ENCODE results near the gene SLC12A7. TPM values are rescaled to one million over a fixed set of nuclear protein-coding genes. Genes with fewer than 3 reads are reported as not detected.

The SLC12A7 gene
- total and polyA plus RNA-seq, 2 of the 13 experiments (the other 11 are each of a cell fraction or from before 2014, with no cell fraction given) = 14.0 to 18.5 TPM

DNA sequence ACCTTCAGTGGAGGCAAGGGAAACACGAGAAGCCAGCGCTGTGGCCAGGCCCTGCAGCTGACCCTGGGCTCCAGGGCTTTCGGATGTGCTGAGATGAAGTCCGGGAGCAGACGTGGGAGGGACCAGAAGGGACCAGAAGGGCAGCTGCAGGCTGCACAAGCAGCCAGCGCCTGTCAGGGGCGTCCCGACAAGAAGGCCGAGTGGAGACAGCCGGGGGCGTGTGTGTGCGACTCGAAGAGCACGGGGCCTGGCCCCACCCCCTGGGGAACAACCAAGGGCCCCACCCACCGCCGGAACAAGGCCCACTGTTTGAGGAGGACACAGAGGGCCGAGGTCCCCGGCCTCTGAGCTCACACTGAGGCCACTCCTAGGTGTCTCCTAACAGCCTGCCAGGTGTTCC is 31.4 kb downstream of the SLC12A7 start:
- Histone ChIP-seq H3K4me1 (ENCODE audit: insufficient read depth, low read length) (no peaks in the 10 kb centered on the region), H4K20me1 (ENCODE audit: insufficient read depth, low read length) (no peaks in the 10 kb centered on the region), H3K9me3 (ENCODE audit: low read length) (no peaks in the 10 kb centered on the region), H2AFZ (ENCODE audit: low read length) (no peak overlapping the region), H3K4me2 (ENCODE audit: low read depth, low read length) (no peak overlapping the region), H3K4me3 (replicated peaks in 1 of 3; ENCODE audit: insufficient read depth in 1 of 3, low read depth in 2 of 3, low read length in 3 of 3) (no peak overlapping the region), H3K36me3 (replicated peaks in 1 of 2; ENCODE audit: control insufficient read depth in 1 of 2, insufficient read depth in 2 of 2, low read length in 2 of 2) (peaks cover 23 to 67% of the 10 kb centered on the region in 2 experiments; a peak in 4 of 5 replicates), H3K79me2 (ENCODE audit: insufficient read depth, low read length) (no peaks in the 10 kb centered on the region), H3K27ac (ENCODE audit: extremely low read length, insufficient read depth, low read length) (no peak overlapping the region), H3K27me3 (ENCODE audit: control insufficient read depth in 1 of 2, insufficient read depth in 2 of 2, low read length in 2 of 2) (no peaks in the 10 kb centered on the region), H3K9ac (ENCODE audit: insufficient read depth, low read depth, low read length) (no peak overlapping the region)
- in situ Hi-C loops (cut with HindIII; ENCODE audit: extremely low pct_ligation_motif_present, low pct_unique_long_range_greater_than_20kb) (no loop called here), intact Hi-C loops (cut with micrococcal nuclease; ENCODE audit: unreplicated experiment) (no loop called here)
- BruUV-seq (replicated peaks) = no TSS peak
- FAIRE-seq = no peak
- POLR2A ChIA-PET = interaction anchor here (0.9 to 1.9 kb wide), 2 partner anchors 26 to 28 kb away, joined by 3 to 4 read pairs; no protein-coding TSS in a partner anchor
- CTCF ChIA-PET (ENCODE audit: low intra/inter-chr PET ratio, low total read pairs) = no interaction called here
- TF ChIP-seq AGO2 (optimal IDR thresholded peaks at IDR 0.05; ENCODE audit: low read depth, low read length) (peak; percentile 7), NFYC (CRISPR knock-in tag; IDR thresholded peaks at IDR 0.05) (no peak)
- no peak for DNase-seq (ENCODE audit: low spot score)
- no peak for ATAC-seq
- WGBS (ENCODE audit: low lambda C conversion rate) = 95% methylated on average over 14 of the region's 18 CpGs

DNA sequence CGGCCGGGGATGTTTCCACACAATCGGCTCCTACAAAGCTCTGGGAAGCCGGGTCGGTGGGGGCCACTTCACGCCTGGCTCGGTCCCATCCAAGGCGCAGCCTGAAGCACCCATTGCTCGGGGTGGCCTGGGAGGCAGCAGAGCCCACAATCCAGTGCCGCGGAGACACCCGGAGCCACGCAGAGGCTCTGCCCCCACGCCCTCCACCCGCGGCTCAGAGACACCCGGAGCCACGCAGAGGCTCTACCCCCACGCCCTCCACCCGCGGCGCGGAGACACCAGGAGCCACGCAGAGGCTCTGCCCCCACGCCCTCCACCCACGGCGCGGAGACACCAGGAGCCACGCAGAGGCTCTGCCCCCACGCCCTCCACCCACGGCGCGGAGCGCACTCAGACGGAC is 31.9 kb downstream of the SLC12A7 start:
- no peak overlapping the region for H3K27ac ChIP-seq (ENCODE audit: extremely low read length, insufficient read depth, low read length)
- H3K4me1 ChIP-seq (ENCODE audit: insufficient read depth, low read length) = no peaks in the 10 kb centered on the region
- no peak overlapping the region for H3K9ac ChIP-seq (ENCODE audit: insufficient read depth, low read depth, low read length)
- H4K20me1 ChIP-seq (ENCODE audit: insufficient read depth, low read length) = no peaks in the 10 kb centered on the region
- intact Hi-C loops (cut with micrococcal nuclease; ENCODE audit: unreplicated experiment) (no loop called here), in situ Hi-C loops (cut with HindIII; ENCODE audit: extremely low pct_ligation_motif_present, low pct_unique_long_range_greater_than_20kb) (no loop called here)
- H3K4me3 ChIP-seq (replicated peaks in 1 of 3; ENCODE audit: insufficient read depth in 1 of 3, low read depth in 2 of 3, low read length in 3 of 3) = no peak overlapping the region
- ATAC-seq (no peak), FAIRE-seq (no peak), DNase-seq (ENCODE audit: low spot score) (no peak)
- no peaks in the 10 kb centered on the region for H3K27me3 ChIP-seq (ENCODE audit: control insufficient read depth in 1 of 2, insufficient read depth in 2 of 2, low read length in 2 of 2)
- TF ChIP-seq ZFAT (CRISPR knock-in tag; conservative IDR thresholded peaks at IDR 0.05) (no peak), HNRNPH1 (optimal IDR thresholded peaks at IDR 0.05; ENCODE audit: low read depth, low read length) (no peak), SNRNP70 (IDR thresholded peaks at IDR 0.05; ENCODE audit: low read depth, low read length) (no peak), RBFOX2 (IDR thresholded peaks at IDR 0.05; ENCODE audit: low read depth, low read length) (peak; percentile 51; the same call in 1 of the 2 replicates), ATF1 (CRISPR knock-in tag; IDR thresholded peaks at IDR 0.05) (no peak), AGO2 (optimal IDR thresholded peaks at IDR 0.05; ENCODE audit: low read depth, low read length) (peak; percentile 93), SMAD9 (CRISPR knock-in tag; IDR thresholded peaks at IDR 0.05) (no peak)
- TF ChIP-seq, protein P1, sequence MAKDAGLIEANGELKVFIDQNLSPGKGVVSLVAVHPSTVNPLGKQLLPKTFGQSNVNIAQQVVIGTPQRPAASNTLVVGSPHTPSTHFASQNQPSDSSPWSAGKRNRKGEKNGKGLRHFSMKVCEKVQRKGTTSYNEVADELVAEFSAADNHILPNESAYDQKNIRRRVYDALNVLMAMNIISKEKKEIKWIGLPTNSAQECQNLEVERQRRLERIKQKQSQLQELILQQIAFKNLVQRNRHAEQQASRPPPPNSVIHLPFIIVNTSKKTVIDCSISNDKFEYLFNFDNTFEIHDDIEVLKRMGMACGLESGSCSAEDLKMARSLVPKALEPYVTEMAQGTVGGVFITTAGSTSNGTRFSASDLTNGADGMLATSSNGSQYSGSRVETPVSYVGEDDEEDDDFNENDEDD (CRISPR knock-in tag; IDR thresholded peaks at IDR 0.05; ENCODE audit: borderline replicate concordance) = no peak
- ChIA-PET POLR2A (interaction anchor here (0.9 to 1.9 kb wide), 2 partner anchors 26 to 28 kb away, joined by 3 to 4 read pairs; no protein-coding TSS in a partner anchor), CTCF (ENCODE audit: low intra/inter-chr PET ratio, low total read pairs) (no interaction called here)
- no peaks in the 10 kb centered on the region for H3K79me2 ChIP-seq (ENCODE audit: insufficient read depth, low read length)
- peaks cover 22 to 67% of the 10 kb centered on the region in 2 experiments; a peak in 4 of 5 replicates for H3K36me3 ChIP-seq (replicated peaks in 1 of 2; ENCODE audit: control insufficient read depth in 1 of 2, insufficient read depth in 2 of 2, low read length in 2 of 2)
- H2AFZ ChIP-seq (ENCODE audit: low read length) = no peak overlapping the region
- no peaks in the 10 kb centered on the region for H3K9me3 ChIP-seq (ENCODE audit: low read length)
- 93% methylated on average over 14 of the region's 35 CpGs for WGBS (ENCODE audit: low lambda C conversion rate)
- no TSS peak for BruUV-seq (replicated peaks)
- H3K4me2 ChIP-seq (ENCODE audit: low read depth, low read length) = no peak overlapping the region
